HL-60/S4 treated with phorbol 12-myristate 13-acetate at 8.2 ng/mL for 4 days and 3 days (cell line): ENCODE data around the gene ACOX2.

Source experiments
- in situ Hi-C: fragments of 300-500 bp; cut with MboI; formaldehyde crosslinking; loops from 2 replicates; pipeline ENCODE4 v1.15.0; 2022; ENCODE audit warnings: low sequenced_read_pairs

The ACOX2 gene

GRCh38 chr3:58514405-58514804, 22.6 kb downstream of the ACOX2 start:
- in situ Hi-C loops, result no loop called here

- in situ Hi-C loops, result no loop called here
These were observed 28.6 kb downstream of the ACOX2 start for GRCh38 chr3:58508437-58508836.

GRCh38 chr3:58507356-58508078, 29.5 kb downstream of the ACOX2 start:
- in situ Hi-C loops, result no loop called here

GRCh38 chr3:58502872-58503271, 34.1 kb downstream of the ACOX2 start:
- in situ Hi-C loops, result no loop called here

GRCh38 chr3:58497097-58497496, 39.9 kb downstream of the ACOX2 start:
- in situ Hi-C loops, result no loop called here

GRCh38 chr3:58496206-58496857, 40.7 kb downstream of the ACOX2 start:
- in situ Hi-C loops, result no loop called here

- in situ Hi-C loops, result no loop called here
These were observed 41.9 kb downstream of the ACOX2 start for GRCh38 chr3:58495101-58495500.

GRCh38 chr3:58494107-58494506, 42.9 kb downstream of the ACOX2 start:
- in situ Hi-C loops, result no loop called here

- in situ Hi-C loops, result no loop called here
These were observed 44.5 kb downstream of the ACOX2 start for GRCh38 chr3:58492494-58492905.

- in situ Hi-C loops, result no loop called here
These were observed 45.2 kb downstream of the ACOX2 start, which contains the start of gene KCTD6 for GRCh38 chr3:58491506-58492402. Gene KCTD6 (plus strand): TSS chr3:58492096. CDS start chr3:58498756, 6,660 bp downstream.

GRCh38 chr3:58490860-58491501, 46.0 kb downstream of the ACOX2 start:
- in situ Hi-C loops, result no loop called here

GRCh38 chr3:58488967-58489366, 48.0 kb downstream of the ACOX2 start:
- in situ Hi-C loops, result no loop called here

- in situ Hi-C loops, result no loop called here
These were observed 49.7 kb downstream of the ACOX2 start for GRCh38 chr3:58487140-58487886.

- in situ Hi-C loops, result no loop called here
These were observed 51.1 kb downstream of the ACOX2 start for GRCh38 chr3:58485801-58486435.

- in situ Hi-C loops, result no loop called here
These were observed 52.3 kb downstream of the ACOX2 start for GRCh38 chr3:58484722-58485069.

- in situ Hi-C loops, result no loop called here
These were observed 52.8 kb downstream of the ACOX2 start for GRCh38 chr3:58484045-58484721.

- in situ Hi-C loops, result no loop called here
These were observed 53.9 kb downstream of the ACOX2 start for GRCh38 chr3:58482917-58483636.

- in situ Hi-C loops, result no loop called here
These were observed 56.7 kb downstream of the ACOX2 start for GRCh38 chr3:58480309-58480708.

- in situ Hi-C loops, result no loop called here
These were observed 58.2 kb downstream of the ACOX2 start for GRCh38 chr3:58478781-58479180.
